ENCODE measurements around the gene CDH4.

Gene CDH4

GRCh38 chr20:61391812-61392520, 139.9 kb downstream of the CDH4 start:
- TF ChIP-seq CTCF (IDR thresholded peaks at IDR 0.05; ENCODE audit: low read depth, low read length), result no peak
- DNase-seq (ENCODE audit: low read depth in 2 of 2), result peak in 1 of 2 donors; percentile 6
- H3K4me3 ChIP-seq (replicated peaks in 1 of 2; ENCODE audit: low read depth in 2 of 2, low read length in 2 of 2), result no peak overlapping the region

- H3K4me3 ChIP-seq (replicated peaks in 1 of 2; ENCODE audit: low read depth in 2 of 2, low read length in 2 of 2), result no peak overlapping the region
- TF ChIP-seq CTCF (IDR thresholded peaks at IDR 0.05; ENCODE audit: low read depth, low read length), result no peak
- DNase-seq (ENCODE audit: low read depth in 2 of 2), result no peak
Observed at GRCh38 chr20:61394088-61394799, 142.2 kb downstream of the CDH4 start.

GRCh38 chr20:61396262-61396848, 144.3 kb downstream of the CDH4 start:
- no peak overlapping the region for H3K4me3 ChIP-seq (replicated peaks in 1 of 2; ENCODE audit: low read depth in 2 of 2, low read length in 2 of 2)
- TF ChIP-seq CTCF (IDR thresholded peaks at IDR 0.05; ENCODE audit: low read depth, low read length), result no peak
- no peak for DNase-seq (ENCODE audit: low read depth in 2 of 2)

- no peak for DNase-seq (ENCODE audit: low read depth in 2 of 2)
- H3K4me3 ChIP-seq (replicated peaks in 1 of 2; ENCODE audit: low read depth in 2 of 2, low read length in 2 of 2), result no peak overlapping the region
- TF ChIP-seq CTCF (IDR thresholded peaks at IDR 0.05; ENCODE audit: low read depth, low read length), result no peak
Observed at GRCh38 chr20:61397146-61397545, 145.1 kb downstream of the CDH4 start.

GRCh38 chr20:61397790-61398189, 145.7 kb downstream of the CDH4 start:
- TF ChIP-seq CTCF (IDR thresholded peaks at IDR 0.05; ENCODE audit: low read depth, low read length), result no peak
- no peak overlapping the region for H3K4me3 ChIP-seq (replicated peaks in 1 of 2; ENCODE audit: low read depth in 2 of 2, low read length in 2 of 2)
- no peak for DNase-seq (ENCODE audit: low read depth in 2 of 2)

GRCh38 chr20:61399433-61399832, 147.4 kb downstream of the CDH4 start:
- TF ChIP-seq CTCF (IDR thresholded peaks at IDR 0.05; ENCODE audit: low read depth, low read length), result no peak
- DNase-seq (ENCODE audit: low read depth in 2 of 2), result no peak

More at GRCh38 chr20:61399433-61399832, 147.4 kb downstream of the CDH4 start:
- no peak overlapping the region for H3K4me3 ChIP-seq (replicated peaks in 1 of 2; ENCODE audit: low read depth in 2 of 2, low read length in 2 of 2)
